OCI-LY7 (cell line): ENCODE data around the gene CTSH. TPM values are rescaled to one million over a fixed set of nuclear protein-coding genes. Genes with fewer than 3 reads are reported as not detected.
A peak's percentile ranks its signal among the peaks of the same experiment; 100 is the strongest.
"Not testable (repeated sequence)": the region's sequence is repeated elsewhere in the genome, so short reads cannot be mapped to it uniquely, and the experiment has no call there.

Source experiments
- BruUV-seq: library from RNA; stranded (reverse); fragments of 400-500 nt; replicated peaks from 2 replicates; lab custom pipeline; 2021; lab: Mats Ljungman, UMichigan
- CTCF ChIA-PET: fragments of 300-600 bp; sonication (Branson Sonifier 250); formaldehyde crosslinking; loops from one replicate; lab custom pipeline; 2022; ENCODE audit warnings: antibody characterized with exemption; ENCODE audit not compliant: unreplicated experiment; lab: Charles Lee
- POLR2A ChIA-PET: fragments of 300-600 bp; sonication (Branson Sonifier 250); formaldehyde crosslinking; loops from one replicate; lab custom pipeline; 2022; ENCODE audit warnings: antibody characterized with exemption; lab: Charles Lee
- DNase-seq: peaks from one replicate; pipeline ENCODE4 v3.0.0-alpha.2; 2015; ENCODE audit warnings: low spot score
- H2AFZ ChIP-seq: fragments of 200-600 bp; sonication (generic), shearing (Covaris generic); 2 replicates; pipeline ENCODE4 v1.6.1; 2014; ENCODE audit warnings: mild to moderate bottlenecking, antibody characterized with exemption, low read length, moderate library complexity
- H3K27ac ChIP-seq: fragments of 200-600 bp; sonication (generic); 2 replicates; pipeline ENCODE4 v1.5.1; 2014; ENCODE audit warnings: mixed run types, low read depth, mild to moderate bottlenecking, moderate library complexity, low read length, inconsistent platforms; ENCODE audit not compliant: poor library complexity, severe bottlenecking
- H3K36me3 ChIP-seq: fragments of 200-600 bp; sonication (generic); 2 replicates; pipeline ENCODE4 v1.6.1; 2014; ENCODE audit warnings: mild to moderate bottlenecking, antibody characterized with exemption, low read length, moderate library complexity, mixed read lengths; ENCODE audit not compliant: insufficient read depth
- H3K4me1 ChIP-seq: fragments of 200-600 bp; sonication (generic); 2 replicates; pipeline ENCODE4 v1.5.1; 2014; ENCODE audit warnings: mild to moderate bottlenecking, low read length; ENCODE audit not compliant: insufficient read depth, poor library complexity, severe bottlenecking
- H3K4me2 ChIP-seq: fragments of 200-600 bp; sonication (generic); 2 replicates; pipeline ENCODE4 v1.6.1; 2014; ENCODE audit warnings: mild to moderate bottlenecking, low read length
- H3K4me3 ChIP-seq: fragments of 200-600 bp; sonication (generic); 2 replicates; pipeline ENCODE4 v1.5.1; 2014; ENCODE audit warnings: mild to moderate bottlenecking, low read depth, low read length; ENCODE audit not compliant: poor library complexity, severe bottlenecking
- H3K79me2 ChIP-seq: fragments of 200-600 bp; sonication (generic); 2 replicates; pipeline ENCODE4 v1.6.1; 2016; ENCODE audit warnings: low read depth, mild to moderate bottlenecking, low read length, moderate library complexity, mixed read lengths; ENCODE audit not compliant: insufficient read depth
- H3K9me2 ChIP-seq: fragments of 200-600 bp; sonication (generic); 2 replicates; pipeline ENCODE4 v1.6.1; 2016; ENCODE audit warnings: mild to moderate bottlenecking, low read length, mixed read lengths; ENCODE audit not compliant: insufficient read depth
- H3K9me3 ChIP-seq: fragments of 200-600 bp; sonication (generic); 2 replicates; pipeline ENCODE4 v1.6.1; 2014; ENCODE audit warnings: mild to moderate bottlenecking, mixed run types, low read length, mixed read lengths
- H4K20me1 ChIP-seq: fragments of 200-600 bp; sonication (generic); 2 replicates; pipeline ENCODE4 v1.6.1; 2014; ENCODE audit warnings: mild to moderate bottlenecking, antibody characterized with exemption, low read length, moderate library complexity, mixed read lengths; ENCODE audit not compliant: insufficient read depth
- EZH2phosphoT487 ChIP-seq: fragments of 200-600 bp; sonication (generic); IDR thresholded peaks from 2 replicates; pipeline ENCODE4 v1.6.1; 2018; ENCODE audit warnings: low read depth, borderline replicate concordance, mild to moderate bottlenecking, mixed run types, antibody characterized with exemption, low read length, moderate library complexity, mixed read lengths
- intact Hi-C: fragments of 100-400 bp; cut with micrococcal nuclease; formaldehyde crosslinking; loops from one replicate; pipeline ENCODE4 v1.10.0; 2022; ENCODE audit not compliant: unreplicated experiment
- total RNA-seq, 2 experiments: library from RNA; depleted of rRNA in 1 of 2; stranded (reverse); fragments of >200 nt in 1 of 2; shearing (Covaris generic) in 1 of 2; gene quantifications; 2 replicates each; pipeline ENCODE4 v1.2.3, GENCODE V29; 2014 to 2022
- TF ChIP-seq, protein P1 (sequence below): fragments of 200-600 bp; sonication (generic); conservative IDR thresholded peaks from 2 replicates; pipeline ENCODE4 v1.5.1; 2014; ENCODE audit warnings: mild to moderate bottlenecking, antibody characterized with exemption, low read length, moderate library complexity, mixed read lengths

CTSH gene
- total RNA-seq, 2 experiments from 2014 or later = 21.5 to 26.9 TPM

DNA sequence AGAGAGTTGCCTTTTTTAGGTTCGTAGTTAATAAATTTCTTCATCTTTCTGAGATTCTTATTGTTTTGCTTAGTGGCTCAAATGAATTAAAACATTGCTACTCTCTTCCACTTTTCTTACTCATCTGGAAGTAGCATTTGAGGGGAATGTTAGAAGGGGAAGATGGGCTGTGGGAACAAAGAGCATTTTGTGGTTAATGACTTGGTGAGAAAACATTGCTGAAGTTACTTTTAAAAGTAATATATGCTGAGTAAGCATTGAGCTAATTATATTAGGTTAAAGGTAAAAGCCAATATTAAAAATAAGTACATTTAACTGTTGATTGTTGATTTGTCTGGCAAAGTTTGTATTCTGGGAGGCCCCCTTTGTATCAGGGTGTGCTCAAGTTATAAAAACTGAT, 66.5 kb downstream of the CTSH start:
- H3K27ac ChIP-seq = no peak overlapping the region
- no peak for DNase-seq
- intact Hi-C loops = loop anchor here (10.0 kb wide), 1 partner anchor 444 kb away; the partner anchor contains the start of gene IREB2
- peaks cover 73% of the 10 kb centered on the region for H3K36me3 ChIP-seq
- peak overlapping the region; percentile 88 for H3K4me3 ChIP-seq
- H3K4me2 ChIP-seq = peak overlapping the region; percentile 80
- peaks cover 99% of the 10 kb centered on the region for H3K79me2 ChIP-seq
- H3K9me3 ChIP-seq = no peaks in the 10 kb centered on the region
- H2AFZ ChIP-seq = no peak overlapping the region
- TF ChIP-seq EZH2phosphoT487 = no peak
- ChIA-PET CTCF (no interaction called here), POLR2A (interaction anchor here (0.9 kb wide), 1 partner anchor 15 kb away, joined by 4 read pairs; no protein-coding TSS in a partner anchor)
- peaks cover 74% of the 10 kb centered on the region for H4K20me1 ChIP-seq
- peaks cover 41% of the 10 kb centered on the region for H3K4me1 ChIP-seq
- BruUV-seq = no TSS peak
- H3K9me2 ChIP-seq = no peaks in the 10 kb centered on the region

GRCh38 chr15:78876954-78877353, 67.9 kb downstream of the CTSH start:
- peaks cover 46% of the 10 kb centered on the region for H3K4me1 ChIP-seq
- H3K9me2 ChIP-seq, H3K9me3 ChIP-seq, DNase-seq, CTCF ChIA-PET, BruUV-seq, H2AFZ ChIP-seq, H3K27ac ChIP-seq: not testable (repeated sequence)
- H3K4me3 ChIP-seq = peak overlapping the region; percentile 88
- H3K79me2 ChIP-seq = peaks cover 85% of the 10 kb centered on the region
- POLR2A ChIA-PET = interaction anchor here (0.6 to 0.9 kb wide), 4 partner anchors 22 to 1885 kb away, joined by 3 to 6 read pairs (median 4); partner anchors contain the start of gene PSMA4
- H3K36me3 ChIP-seq = peaks cover 59% of the 10 kb centered on the region
- peaks cover 63% of the 10 kb centered on the region for H4K20me1 ChIP-seq
- intact Hi-C loops = loop anchor here (10.0 kb wide), 1 partner anchor 442 kb away; the partner anchor contains the start of gene IREB2
- H3K4me2 ChIP-seq = peak overlapping the region; percentile 80

- peak; percentile 19 for DNase-seq
These were observed 69.5 kb downstream of the CTSH start for GRCh38 chr15:78875107-78875914.

More at GRCh38 chr15:78875107-78875914, 69.5 kb downstream of the CTSH start:
- H3K4me2 ChIP-seq = peak overlapping the region; percentile 80
- no peak overlapping the region for H2AFZ ChIP-seq
- intact Hi-C loops = loop anchor here (10.0 kb wide), 1 partner anchor 441 kb away; the partner anchor contains the start of gene IREB2
- peak overlapping the region; percentile 87 for H3K27ac ChIP-seq
- peaks cover 47% of the 10 kb centered on the region for H3K4me1 ChIP-seq
- peaks cover 69% of the 10 kb centered on the region for H3K79me2 ChIP-seq
- no TSS peak for BruUV-seq
- no peak for TF ChIP-seq EZH2phosphoT487
- TF ChIP-seq, protein P1, sequence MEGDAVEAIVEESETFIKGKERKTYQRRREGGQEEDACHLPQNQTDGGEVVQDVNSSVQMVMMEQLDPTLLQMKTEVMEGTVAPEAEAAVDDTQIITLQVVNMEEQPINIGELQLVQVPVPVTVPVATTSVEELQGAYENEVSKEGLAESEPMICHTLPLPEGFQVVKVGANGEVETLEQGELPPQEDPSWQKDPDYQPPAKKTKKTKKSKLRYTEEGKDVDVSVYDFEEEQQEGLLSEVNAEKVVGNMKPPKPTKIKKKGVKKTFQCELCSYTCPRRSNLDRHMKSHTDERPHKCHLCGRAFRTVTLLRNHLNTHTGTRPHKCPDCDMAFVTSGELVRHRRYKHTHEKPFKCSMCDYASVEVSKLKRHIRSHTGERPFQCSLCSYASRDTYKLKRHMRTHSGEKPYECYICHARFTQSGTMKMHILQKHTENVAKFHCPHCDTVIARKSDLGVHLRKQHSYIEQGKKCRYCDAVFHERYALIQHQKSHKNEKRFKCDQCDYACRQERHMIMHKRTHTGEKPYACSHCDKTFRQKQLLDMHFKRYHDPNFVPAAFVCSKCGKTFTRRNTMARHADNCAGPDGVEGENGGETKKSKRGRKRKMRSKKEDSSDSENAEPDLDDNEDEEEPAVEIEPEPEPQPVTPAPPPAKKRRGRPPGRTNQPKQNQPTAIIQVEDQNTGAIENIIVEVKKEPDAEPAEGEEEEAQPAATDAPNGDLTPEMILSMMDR = no peak
- H4K20me1 ChIP-seq = peaks cover 52% of the 10 kb centered on the region
- peak overlapping the region; percentile 88 for H3K4me3 ChIP-seq
- ChIA-PET POLR2A (interaction anchor here (0.6 to 0.7 kb wide), 2 partner anchors 21 to 822 kb away, joined by 3 read pairs; no protein-coding TSS in a partner anchor), CTCF (no interaction called here)
- peaks cover 42% of the 10 kb centered on the region for H3K36me3 ChIP-seq
- no peaks in the 10 kb centered on the region for H3K9me3 ChIP-seq
- H3K9me2 ChIP-seq = no peaks in the 10 kb centered on the region
